Neural cell (in vitro differentiated cells): ENCODE measurements around the gene LZTS2.

ENCODE experiments used
- EP300 ChIP-seq: fragments of 450-650 bp; conservative IDR thresholded peaks from 2 replicates; pipeline ENCODE4 v1.6.1; 2014; ENCODE audit warnings: antibody characterized with exemption, mild to moderate bottlenecking, moderate library complexity; ENCODE audit not compliant: poor library complexity, severe bottlenecking
- EZH2 ChIP-seq: fragments of 200-600, 300-800 bp; shearing (Covaris generic), sonication (generic); IDR thresholded peaks from 2 replicates; pipeline ENCODE4 v1.6.1; 2014; ENCODE audit warnings: antibody characterized with exemption, low read length, borderline replicate concordance, mild to moderate bottlenecking; ENCODE audit not compliant: insufficient read depth, poor library complexity, severe bottlenecking
- RAD21 ChIP-seq: fragments of 450-650 bp; conservative IDR thresholded peaks from 2 replicates; pipeline ENCODE4 v1.6.1; 2014; ENCODE audit warnings: antibody characterized with exemption, mild to moderate bottlenecking, moderate library complexity
- SMC3 ChIP-seq: fragments of 450-650 bp; conservative IDR thresholded peaks from 2 replicates; pipeline ENCODE4 v1.6.1; 2014; ENCODE audit warnings: antibody characterized with exemption, mild to moderate bottlenecking, moderate library complexity; ENCODE audit not compliant: poor library complexity
- TAF1 ChIP-seq: IDR thresholded peaks from 2 replicates; pipeline ENCODE4 v1.6.1; 2012; ENCODE audit warnings: low read depth
- TF ChIP-seq, protein P1 (sequence below): fragments of 450-650 bp; IDR thresholded peaks from 2 replicates; pipeline ENCODE4 v1.5.1; 2014; ENCODE audit warnings: antibody characterized with exemption, mild to moderate bottlenecking, moderate library complexity; ENCODE audit not compliant: poor library complexity, severe bottlenecking

- TF ChIP-seq, protein P1, sequence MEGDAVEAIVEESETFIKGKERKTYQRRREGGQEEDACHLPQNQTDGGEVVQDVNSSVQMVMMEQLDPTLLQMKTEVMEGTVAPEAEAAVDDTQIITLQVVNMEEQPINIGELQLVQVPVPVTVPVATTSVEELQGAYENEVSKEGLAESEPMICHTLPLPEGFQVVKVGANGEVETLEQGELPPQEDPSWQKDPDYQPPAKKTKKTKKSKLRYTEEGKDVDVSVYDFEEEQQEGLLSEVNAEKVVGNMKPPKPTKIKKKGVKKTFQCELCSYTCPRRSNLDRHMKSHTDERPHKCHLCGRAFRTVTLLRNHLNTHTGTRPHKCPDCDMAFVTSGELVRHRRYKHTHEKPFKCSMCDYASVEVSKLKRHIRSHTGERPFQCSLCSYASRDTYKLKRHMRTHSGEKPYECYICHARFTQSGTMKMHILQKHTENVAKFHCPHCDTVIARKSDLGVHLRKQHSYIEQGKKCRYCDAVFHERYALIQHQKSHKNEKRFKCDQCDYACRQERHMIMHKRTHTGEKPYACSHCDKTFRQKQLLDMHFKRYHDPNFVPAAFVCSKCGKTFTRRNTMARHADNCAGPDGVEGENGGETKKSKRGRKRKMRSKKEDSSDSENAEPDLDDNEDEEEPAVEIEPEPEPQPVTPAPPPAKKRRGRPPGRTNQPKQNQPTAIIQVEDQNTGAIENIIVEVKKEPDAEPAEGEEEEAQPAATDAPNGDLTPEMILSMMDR, result no peak
- TF ChIP-seq TAF1, result no peak
- TF ChIP-seq EP300, result no peak
- TF ChIP-seq RAD21, result no peak
- TF ChIP-seq SMC3, result no peak
- no peak for TF ChIP-seq EZH2
These were observed 29.1 kb downstream of the LZTS2 start for GRCh38 chr10:101028446-101029337.
